ENCODE results near the gene PPP2R3B. TPM values are rescaled to one million over a fixed set of nuclear protein-coding genes. Genes with fewer than 3 reads are reported as not detected.
A peak's percentile ranks its signal among the peaks of the same experiment; 100 is the strongest.

PPP2R3B gene
- total and polyA plus RNA-seq, 2 of the 13 experiments (the other 11 are each of a cell fraction or from before 2014, with no cell fraction given), result 17.0 to 21.4 TPM

GRCh38 chrX:323721-324628, 62.7 kb downstream of the PPP2R3B start (continued):
- TF ChIP-seq PAX8 (CRISPR knock-in tag; IDR thresholded peaks at IDR 0.05; ENCODE audit: borderline replicate concordance) (no peak), ZNF543 (CRISPR knock-in tag; IDR thresholded peaks at IDR 0.05) (no peak), ZNF773 (CRISPR knock-in tag; IDR thresholded peaks at IDR 0.05; ENCODE audit: borderline replicate concordance) (no peak), ZFP90 (CRISPR knock-in tag; IDR thresholded peaks at IDR 0.05; ENCODE audit: borderline replicate concordance) (peak; percentile 71; the same call in 1 of the 2 replicates), YY1 (IDR thresholded peaks at IDR 0.05; ENCODE audit: insufficient read depth, insufficient replicate concordance, low read depth, low read length) (peak; percentile 41), REPIN1 (CRISPR knock-in tag; IDR thresholded peaks at IDR 0.05; ENCODE audit: borderline replicate concordance, low read depth) (peak; percentile 42; the same call in 1 of the 2 replicates), AGO2 (optimal IDR thresholded peaks at IDR 0.05; ENCODE audit: low read depth, low read length) (peak; percentile 82), ZNF768 (CRISPR knock-in tag; IDR thresholded peaks at IDR 0.05) (peak; percentile 57), TERF1 (CRISPR knock-in tag; IDR thresholded peaks at IDR 0.05) (peak; percentile 93), RAD21 (CRISPR knock-in tag; IDR thresholded peaks at IDR 0.05) (peak; percentile 66; the same call in 1 of the 2 replicates), ZNF451 (CRISPR knock-in tag; IDR thresholded peaks at IDR 0.05) (peak; percentile 52; the same call in 1 of the 2 replicates), AKAP8 (CRISPR knock-in tag; IDR thresholded peaks at IDR 0.05) (peak; percentile 95), BCL6 (CRISPR knock-in tag; IDR thresholded peaks at IDR 0.05) (0 out of 2 replicates have a peak, but pooled peaks have one; percentile 7), PBX2 (CRISPR knock-in tag; IDR thresholded peaks at IDR 0.05) (peak; percentile 10; the same call in 1 of the 2 replicates), AGO1 (IDR thresholded peaks at IDR 0.05; ENCODE audit: low read depth, low read length, poor library complexity, severe bottlenecking) (peak; percentile 87), ZNF414 (CRISPR knock-in tag; IDR thresholded peaks at IDR 0.05) (0 out of 2 replicates have a peak, but pooled peaks have one; percentile 7), SALL1 (CRISPR knock-in tag; IDR thresholded peaks at IDR 0.05) (peak; percentile 40), SIX4 (CRISPR knock-in tag; IDR thresholded peaks at IDR 0.05) (no peak), RFX3 (CRISPR knock-in tag; IDR thresholded peaks at IDR 0.05) (no peak), PHF8 (CRISPR knock-in tag; IDR thresholded peaks at IDR 0.05) (no peak), TBX2 (CRISPR knock-in tag; IDR thresholded peaks at IDR 0.05; ENCODE audit: borderline replicate concordance) (peak; percentile 44; the same call in 1 of the 2 replicates), KDM2A (CRISPR knock-in tag; IDR thresholded peaks at IDR 0.05; ENCODE audit: borderline replicate concordance, low read depth) (peak; percentile 55; the same call in 1 of the 2 replicates), KLF13 (CRISPR knock-in tag; IDR thresholded peaks at IDR 0.05) (no peak), SALL2 (CRISPR knock-in tag; IDR thresholded peaks at IDR 0.05) (peak; percentile 70; the same call in 1 of the 2 replicates), ZNF354B (CRISPR knock-in tag; IDR thresholded peaks at IDR 0.05) (no peak), ZNF772 (CRISPR knock-in tag; IDR thresholded peaks at IDR 0.05) (0 out of 2 replicates have a peak, but pooled peaks have one; percentile 31), TARDBP (CRISPR knock-in tag; IDR thresholded peaks at IDR 0.05) (peak; percentile 87; the same call in 1 of the 2 replicates), ZSCAN31 (CRISPR knock-in tag; IDR thresholded peaks at IDR 0.05; ENCODE audit: low read depth) (0 out of 2 replicates have a peak, but pooled peaks have one; percentile 66)

Data from HepG2 (cell line).